ENCODE results near the gene WDR76.
"Not testable (repeated sequence)": the region's sequence is repeated elsewhere in the genome, so short reads cannot be mapped to it uniquely, and the experiment has no call there.

- not testable (repeated sequence) for TF ChIP-seq EZH2 (IDR thresholded peaks at IDR 0.05; ENCODE audit: borderline replicate concordance)
- TF ChIP-seq, protein P1, sequence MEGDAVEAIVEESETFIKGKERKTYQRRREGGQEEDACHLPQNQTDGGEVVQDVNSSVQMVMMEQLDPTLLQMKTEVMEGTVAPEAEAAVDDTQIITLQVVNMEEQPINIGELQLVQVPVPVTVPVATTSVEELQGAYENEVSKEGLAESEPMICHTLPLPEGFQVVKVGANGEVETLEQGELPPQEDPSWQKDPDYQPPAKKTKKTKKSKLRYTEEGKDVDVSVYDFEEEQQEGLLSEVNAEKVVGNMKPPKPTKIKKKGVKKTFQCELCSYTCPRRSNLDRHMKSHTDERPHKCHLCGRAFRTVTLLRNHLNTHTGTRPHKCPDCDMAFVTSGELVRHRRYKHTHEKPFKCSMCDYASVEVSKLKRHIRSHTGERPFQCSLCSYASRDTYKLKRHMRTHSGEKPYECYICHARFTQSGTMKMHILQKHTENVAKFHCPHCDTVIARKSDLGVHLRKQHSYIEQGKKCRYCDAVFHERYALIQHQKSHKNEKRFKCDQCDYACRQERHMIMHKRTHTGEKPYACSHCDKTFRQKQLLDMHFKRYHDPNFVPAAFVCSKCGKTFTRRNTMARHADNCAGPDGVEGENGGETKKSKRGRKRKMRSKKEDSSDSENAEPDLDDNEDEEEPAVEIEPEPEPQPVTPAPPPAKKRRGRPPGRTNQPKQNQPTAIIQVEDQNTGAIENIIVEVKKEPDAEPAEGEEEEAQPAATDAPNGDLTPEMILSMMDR (IDR thresholded peaks at IDR 0.05; ENCODE audit: poor library complexity) = not testable (repeated sequence)
These were observed 24.1 kb upstream of the WDR76 start for GRCh38 chr15:43802676-43803075.

All from hepatocyte (in vitro differentiated cells).